Measurements from ENCODE around the gene ADAMTS17.

Gene ADAMTS17

GRCh38 chr15:100002086-100002620 lies 339.6 kb downstream of the ADAMTS17 start:
- TF ChIP-seq CTCF (conservative IDR thresholded peaks at IDR 0.05; ENCODE audit: low read length) (no peak), EZH2phosphoT487 (IDR thresholded peaks at IDR 0.05; ENCODE audit: borderline replicate concordance) (no peak)
- no peak overlapping the region for H3K4me2 ChIP-seq (ENCODE audit: low read depth, low read length, poor library complexity, severe bottlenecking)
- no peaks in the 10 kb centered on the region for H3K27me3 ChIP-seq (ENCODE audit: insufficient read depth, low read length, poor library complexity, severe bottlenecking)
- no peaks in the 10 kb centered on the region for H3F3A ChIP-seq (ENCODE audit: low read depth)
- no peak overlapping the region for H2AFZ ChIP-seq (ENCODE audit: low read length)
- no peaks in the 10 kb centered on the region for H3K36me3 ChIP-seq (ENCODE audit: insufficient read depth, low read length)
- H3K9me3 ChIP-seq (ENCODE audit: insufficient read depth, low read depth, low read length) = no peaks in the 10 kb centered on the region
- no peaks in the 10 kb centered on the region for H3K9me2 ChIP-seq (replicated peaks; ENCODE audit: low read depth, low read length)
- no peaks in the 10 kb centered on the region for H4K20me1 ChIP-seq (ENCODE audit: insufficient read depth, low read length, poor library complexity, severe bottlenecking)
- no peaks in the 10 kb centered on the region for H3K79me2 ChIP-seq (ENCODE audit: insufficient read depth, low read length)
- H3K4me1 ChIP-seq (ENCODE audit: insufficient read depth, low read length, poor library complexity, severe bottlenecking) = no peaks in the 10 kb centered on the region
- no peak overlapping the region for H3K4me3 ChIP-seq (ENCODE audit: low read length, poor library complexity, severe bottlenecking)
- H3K9ac ChIP-seq (ENCODE audit: low read depth, low read length, poor library complexity, severe bottlenecking) = no peak overlapping the region

- Histone ChIP-seq H3K27me3 (ENCODE audit: insufficient read depth, low read length, poor library complexity, severe bottlenecking) (no peaks in the 10 kb centered on the region), H4K20me1 (ENCODE audit: insufficient read depth, low read length, poor library complexity, severe bottlenecking) (no peaks in the 10 kb centered on the region), H3K9me3 (ENCODE audit: insufficient read depth, low read depth, low read length) (no peaks in the 10 kb centered on the region), H3K79me2 (ENCODE audit: insufficient read depth, low read length) (no peaks in the 10 kb centered on the region), H3K9ac (ENCODE audit: low read depth, low read length, poor library complexity, severe bottlenecking) (no peak overlapping the region), H2AFZ (ENCODE audit: low read length) (no peak overlapping the region), H3K4me2 (ENCODE audit: low read depth, low read length, poor library complexity, severe bottlenecking) (no peak overlapping the region), H3K4me1 (ENCODE audit: insufficient read depth, low read length, poor library complexity, severe bottlenecking) (no peaks in the 10 kb centered on the region), H3K36me3 (ENCODE audit: insufficient read depth, low read length) (no peaks in the 10 kb centered on the region), H3K9me2 (replicated peaks; ENCODE audit: low read depth, low read length) (no peaks in the 10 kb centered on the region), H3F3A (ENCODE audit: low read depth) (no peaks in the 10 kb centered on the region), H3K4me3 (ENCODE audit: low read length, poor library complexity, severe bottlenecking) (no peak overlapping the region)
- no peak for TF ChIP-seq EZH2phosphoT487 (IDR thresholded peaks at IDR 0.05; ENCODE audit: borderline replicate concordance)
- no peak for TF ChIP-seq CTCF (conservative IDR thresholded peaks at IDR 0.05; ENCODE audit: low read length)
Observed at GRCh38 chr15:100001405-100001804, 340.4 kb downstream of the ADAMTS17 start.

GRCh38 chr15:99999282-100000070 lies 342.3 kb downstream of the ADAMTS17 start:
- Histone ChIP-seq H3K27me3 (ENCODE audit: insufficient read depth, low read length, poor library complexity, severe bottlenecking) (no peaks in the 10 kb centered on the region), H3K9me3 (ENCODE audit: insufficient read depth, low read depth, low read length) (no peaks in the 10 kb centered on the region), H3K9ac (ENCODE audit: low read depth, low read length, poor library complexity, severe bottlenecking) (no peak overlapping the region), H3K79me2 (ENCODE audit: insufficient read depth, low read length) (no peaks in the 10 kb centered on the region), H4K20me1 (ENCODE audit: insufficient read depth, low read length, poor library complexity, severe bottlenecking) (no peaks in the 10 kb centered on the region), H2AFZ (ENCODE audit: low read length) (no peak overlapping the region), H3K4me2 (ENCODE audit: low read depth, low read length, poor library complexity, severe bottlenecking) (no peak overlapping the region), H3F3A (ENCODE audit: low read depth) (no peaks in the 10 kb centered on the region), H3K36me3 (ENCODE audit: insufficient read depth, low read length) (no peaks in the 10 kb centered on the region), H3K4me1 (ENCODE audit: insufficient read depth, low read length, poor library complexity, severe bottlenecking) (no peaks in the 10 kb centered on the region), H3K4me3 (ENCODE audit: low read length, poor library complexity, severe bottlenecking) (no peak overlapping the region), H3K9me2 (replicated peaks; ENCODE audit: low read depth, low read length) (no peaks in the 10 kb centered on the region)
- TF ChIP-seq CTCF (conservative IDR thresholded peaks at IDR 0.05; ENCODE audit: low read length) = no peak
